ENCODE measurements around the gene ATG10.
"Not testable (repeated sequence)": the region's sequence is repeated elsewhere in the genome, so short reads cannot be mapped to it uniquely, and the experiment has no call there.

ATG10 gene

GRCh38 chr5:82058710-82059109 is 86.9 kb downstream of the ATG10 start:
- DNase-seq = no peak

DNA sequence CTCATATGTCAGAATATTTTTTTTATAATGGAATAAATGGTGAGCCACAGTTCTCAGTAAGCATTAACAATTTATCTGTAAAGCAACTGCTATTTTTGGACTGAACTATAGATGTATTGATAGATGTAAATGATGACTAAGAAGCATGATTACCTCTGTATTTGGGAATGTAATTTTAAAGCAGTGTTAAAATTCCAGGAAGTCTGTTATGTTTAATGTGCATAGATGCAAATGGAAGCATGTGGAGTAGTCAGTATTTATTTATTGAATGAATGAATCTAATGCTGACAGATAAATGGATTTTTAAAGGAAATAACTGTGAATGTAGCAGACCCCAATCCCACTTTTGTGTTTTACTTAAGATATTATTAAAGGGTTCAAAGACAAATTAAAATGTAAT is 95.0 kb downstream of the ATG10 start:
- DNase-seq = no peak

GRCh38 chr5:82068042-82068441 is 96.2 kb downstream of the ATG10 start:
- DNase-seq = not testable (repeated sequence)

- no peak for DNase-seq
Observed at GRCh38 chr5:82068723-82069122, 96.9 kb downstream of the ATG10 start.

- no peak for DNase-seq
Observed at GRCh38 chr5:82072138-82072537, 100.3 kb downstream of the ATG10 start.

GRCh38 chr5:82073179-82073578 is 101.4 kb downstream of the ATG10 start:
- DNase-seq = no peak

GRCh38 chr5:82074950-82075349 is 103.1 kb downstream of the ATG10 start:
- no peak for DNase-seq

GRCh38 chr5:82077496-82077895 is 105.7 kb downstream of the ATG10 start:
- no peak for DNase-seq

DNA sequence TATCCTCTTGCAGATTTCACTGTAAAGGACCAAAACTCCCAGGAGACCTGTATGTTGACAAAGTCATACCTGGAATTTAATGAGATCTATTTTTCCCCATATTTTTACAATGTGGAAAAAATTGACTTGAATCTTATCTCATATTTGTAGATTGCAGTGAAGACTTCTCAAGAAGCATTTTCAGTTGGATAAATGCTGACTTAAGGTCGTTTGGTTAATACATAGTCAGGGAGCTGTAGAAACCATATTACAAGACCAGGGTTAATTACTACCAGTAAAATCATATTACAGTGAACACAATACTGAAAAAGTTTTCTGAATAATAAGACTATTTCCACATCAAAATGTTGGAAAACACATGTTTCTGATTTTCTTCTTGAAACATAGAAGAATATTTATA is 119.8 kb downstream of the ATG10 start:
- no peak for DNase-seq

- DNase-seq = no peak
Observed at GRCh38 chr5:82095536-82095935, 123.7 kb downstream of the ATG10 start.

DNA sequence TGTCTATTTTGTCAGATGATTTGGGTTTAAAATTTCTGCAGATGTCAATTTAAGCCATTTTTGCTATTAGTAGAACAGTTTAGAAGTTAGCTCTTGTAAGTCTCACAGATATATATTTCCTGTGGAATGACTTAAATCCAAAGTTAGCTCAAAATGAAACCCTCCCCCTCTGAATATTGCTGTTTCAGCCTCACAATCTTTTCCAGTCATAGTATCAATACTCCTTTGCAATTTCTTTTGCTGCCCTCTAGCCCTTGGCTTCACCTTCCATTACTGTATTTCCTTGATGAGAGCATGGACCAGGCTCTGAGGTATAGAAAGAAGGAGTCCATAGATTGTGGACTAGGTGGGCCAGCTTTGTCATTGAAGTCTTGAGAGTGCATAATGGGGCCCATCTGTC is 124.4 kb downstream of the ATG10 start:
- no peak for DNase-seq

DNA sequence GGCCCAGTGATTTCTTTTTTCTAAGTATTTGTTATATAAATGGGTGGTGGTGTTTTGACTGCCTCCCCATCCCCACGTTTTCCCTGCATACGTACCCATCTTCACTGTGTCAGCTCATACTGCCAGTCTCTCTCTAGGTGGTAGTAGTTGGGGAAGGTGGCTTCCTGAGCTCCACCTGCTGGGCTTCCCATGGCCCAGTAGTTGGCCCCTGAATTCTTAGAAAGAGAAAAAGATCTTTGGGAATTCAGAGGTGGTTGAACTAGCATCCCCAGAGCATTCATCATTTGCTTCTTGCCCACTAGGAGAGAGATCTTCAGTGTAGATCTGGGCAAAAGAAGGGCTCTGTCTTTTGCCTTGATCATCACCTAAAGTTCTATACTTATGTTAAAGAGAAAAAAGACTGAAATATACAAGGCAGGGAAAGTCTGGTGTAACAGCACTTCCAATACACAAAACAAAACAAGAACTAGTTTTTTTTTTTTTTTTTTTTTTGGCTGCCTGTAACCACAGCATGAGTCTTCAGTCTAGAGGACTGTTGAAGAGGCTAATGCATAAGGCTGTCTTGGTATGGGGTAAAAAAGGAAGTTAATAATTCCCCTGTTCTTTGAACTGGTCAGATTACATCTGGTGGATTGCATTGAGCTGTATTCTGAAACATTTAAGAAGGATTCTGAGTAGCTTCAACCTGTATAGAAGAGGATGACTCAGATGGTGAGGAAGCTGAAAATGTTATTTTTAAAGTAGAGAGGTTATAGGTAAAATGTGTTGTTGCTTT is 128.7 kb downstream of the ATG10 start:
- DNase-seq = no peak

DNA sequence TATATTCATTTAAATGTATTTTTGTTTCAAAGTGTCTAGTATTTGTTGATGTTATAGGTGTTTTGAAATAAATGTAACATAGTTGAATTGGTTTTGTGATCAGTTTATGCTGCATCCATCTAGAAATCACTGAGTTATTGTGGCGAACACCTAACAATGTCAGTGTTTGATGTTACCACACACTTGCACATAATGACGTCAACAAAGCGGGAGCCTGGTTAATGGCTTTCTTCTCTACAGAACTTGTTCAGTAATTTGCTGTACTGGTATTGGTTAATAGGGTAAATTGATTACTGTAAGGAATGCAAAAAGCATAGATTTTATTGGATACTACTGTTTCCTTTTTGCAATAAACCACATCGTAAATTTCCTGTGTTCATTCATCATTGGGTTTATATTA is 133.0 kb downstream of the ATG10 start:
- DNase-seq = no peak

DNA sequence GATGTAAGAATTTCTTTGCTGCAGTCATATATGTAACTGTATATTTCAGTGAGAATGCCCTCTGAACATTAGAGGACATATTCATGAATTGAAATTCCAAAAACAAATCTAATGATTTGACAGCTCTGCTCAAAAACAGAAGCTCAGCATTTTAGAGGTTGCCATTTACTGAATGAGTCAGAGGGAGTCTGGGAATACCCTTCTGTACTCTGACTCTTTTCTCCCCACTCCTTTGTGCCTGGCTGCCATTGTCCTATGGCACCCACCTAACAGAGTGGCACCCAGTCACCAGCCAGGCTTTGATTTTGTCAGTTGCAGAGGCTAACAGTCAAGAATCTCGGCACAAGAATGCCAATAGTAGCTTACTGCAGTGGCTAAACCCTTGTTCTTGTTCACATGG is 133.6 kb downstream of the ATG10 start:
- DNase-seq = no peak

- no peak for DNase-seq
Observed at GRCh38 chr5:82106207-82106606, 134.4 kb downstream of the ATG10 start.

- no peak for DNase-seq
Observed at GRCh38 chr5:82106756-82107155, 134.9 kb downstream of the ATG10 start.

DNA sequence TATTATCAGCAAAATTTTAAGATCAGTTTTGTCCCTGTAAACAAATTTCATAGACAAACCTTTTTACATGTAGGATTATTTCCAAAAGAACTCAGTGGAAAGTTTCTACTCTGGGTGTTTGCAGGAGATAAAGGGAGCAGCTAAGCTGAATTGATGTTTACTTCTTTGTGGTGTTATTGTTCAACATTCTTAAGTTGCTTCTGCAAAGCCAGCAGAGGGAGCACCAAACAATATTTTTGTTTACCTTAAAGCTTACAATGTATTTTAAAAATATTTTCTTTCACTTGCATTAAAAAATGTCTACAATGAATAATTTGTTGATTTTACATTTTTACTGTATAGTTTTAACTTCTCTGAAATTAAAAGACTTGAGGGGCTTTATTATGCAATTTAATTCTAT is 135.4 kb downstream of the ATG10 start:
- DNase-seq = no peak

GRCh38 chr5:82109013-82109412 is 137.2 kb downstream of the ATG10 start:
- no peak for DNase-seq

- not testable (repeated sequence) for DNase-seq
Observed at GRCh38 chr5:82109915-82110314, 138.1 kb downstream of the ATG10 start.

GRCh38 chr5:82111191-82111590 is 139.4 kb downstream of the ATG10 start:
- no peak for DNase-seq

- no peak for DNase-seq
Observed at GRCh38 chr5:82115858-82116257, 144.0 kb downstream of the ATG10 start.

GRCh38 chr5:82119889-82120288 is 148.1 kb downstream of the ATG10 start:
- DNase-seq = no peak

DNA sequence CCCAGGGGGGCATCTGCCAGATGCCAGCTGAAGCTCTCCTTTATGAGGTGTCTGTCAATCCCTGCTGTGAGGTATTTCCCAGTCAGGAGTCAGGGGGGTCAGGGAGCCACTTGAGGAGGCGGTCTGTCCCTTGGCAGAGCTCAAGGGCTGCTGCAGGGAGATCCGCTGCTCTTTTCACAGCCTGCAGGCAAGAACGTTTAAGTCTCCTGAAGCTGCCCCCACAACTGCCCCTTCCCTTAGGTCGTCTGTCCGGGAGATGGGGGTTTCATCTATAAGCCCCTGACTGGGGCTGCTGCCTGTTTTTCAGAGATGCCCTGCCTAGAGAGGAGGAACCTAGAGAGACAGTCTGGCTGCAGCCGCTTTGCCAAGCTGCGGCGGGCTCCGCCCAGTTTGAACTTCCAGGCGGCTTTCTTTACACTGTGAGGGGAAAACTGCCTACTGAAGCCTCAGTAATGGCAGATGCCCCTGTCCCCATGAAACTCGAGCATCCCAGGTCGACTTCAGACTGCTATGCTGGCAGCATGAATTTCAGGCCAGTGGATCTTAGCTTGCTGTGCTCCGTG is 158.0 kb downstream of the ATG10 start:
- DNase-seq = no peak

DNA sequence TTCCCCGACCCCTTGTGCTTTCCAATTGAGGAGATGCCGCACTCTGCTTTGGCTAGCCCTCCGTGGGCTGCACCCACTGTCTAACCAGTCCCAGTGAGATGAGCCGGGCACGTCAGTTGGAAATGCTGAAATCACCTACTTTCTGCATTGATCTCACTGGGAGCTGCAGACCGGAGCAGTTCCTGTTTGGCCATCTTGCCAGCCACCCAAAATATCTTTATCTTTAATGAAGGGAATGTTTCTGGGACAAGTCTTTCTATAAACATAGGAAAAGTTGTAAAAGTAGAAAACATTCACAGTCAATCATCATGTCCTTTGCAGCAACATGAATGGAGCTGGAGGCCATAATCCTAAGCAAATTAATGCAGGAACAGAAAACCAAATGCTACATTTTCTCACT is 158.8 kb downstream of the ATG10 start:
- DNase-seq = no peak

DNA sequence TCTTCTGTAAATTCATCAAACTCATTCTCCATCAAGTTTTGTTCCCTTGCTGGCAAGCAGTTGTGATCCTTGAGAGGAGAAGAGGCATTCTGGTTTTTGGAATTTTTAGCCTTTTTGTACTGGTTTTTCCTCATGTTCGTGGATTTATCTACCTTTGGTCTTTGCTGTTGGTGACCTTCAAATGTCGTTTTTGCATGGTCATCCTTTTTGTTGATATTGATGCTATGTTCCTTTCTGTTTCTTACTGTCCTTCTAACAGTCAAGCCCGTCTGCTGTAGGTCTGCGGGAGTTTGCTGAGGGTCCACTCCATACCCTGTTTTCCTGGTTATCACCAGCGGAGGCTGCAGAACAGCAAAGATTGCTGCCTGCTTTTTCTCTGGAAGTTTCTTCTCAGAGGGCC is 165.4 kb downstream of the ATG10 start:
- DNase-seq = no peak

Data from activated CD4-positive, alpha-beta T cell treated with anti-CD3 and anti-CD28 coated beads for 4 hours (primary cell).